Activated effector memory CD4-positive, alpha-beta T cell treated with anti-CD3 and anti-CD28 coated beads, Interleukin-2, amount 50 U/mL, for 16 hours (primary cell): ENCODE results near the gene UBQLNL.

Experiments used
- DNase-seq: peaks from one replicate; pipeline ENCODE4 v3.0.0-alpha.2; 2020

Gene UBQLNL

GRCh38 chr11:5507177-5507932, 9.1 kb downstream of the UBQLNL start:
- no peak for DNase-seq

- no peak for DNase-seq
These were observed 11.0 kb downstream of the UBQLNL start for GRCh38 chr11:5505363-5506048.

DNA sequence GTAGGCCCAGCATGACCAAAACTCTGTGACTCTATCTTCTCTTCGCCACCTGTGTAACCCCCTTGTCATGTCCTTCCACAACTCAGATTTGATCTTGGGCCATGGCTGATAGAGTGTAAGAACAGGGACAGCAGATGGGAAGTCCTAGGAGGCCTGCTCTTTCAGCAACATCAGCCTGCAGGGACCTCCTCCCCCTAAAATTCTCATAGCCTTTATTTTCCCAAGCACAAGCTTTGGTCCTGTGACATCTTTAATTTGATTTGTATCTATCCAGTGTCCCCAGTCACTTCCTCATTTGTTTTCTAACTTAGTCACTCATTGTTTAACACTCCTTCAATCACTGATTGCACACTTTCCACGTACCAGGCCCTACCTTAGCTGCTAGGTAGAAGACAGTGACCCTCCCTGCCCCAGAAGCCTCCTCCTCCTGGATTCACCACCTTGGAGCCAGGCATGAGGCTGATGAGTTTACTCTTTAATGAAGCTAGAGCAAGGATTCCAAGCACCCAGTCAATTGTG, 12.0 kb downstream of the UBQLNL start:
- no peak for DNase-seq

DNA sequence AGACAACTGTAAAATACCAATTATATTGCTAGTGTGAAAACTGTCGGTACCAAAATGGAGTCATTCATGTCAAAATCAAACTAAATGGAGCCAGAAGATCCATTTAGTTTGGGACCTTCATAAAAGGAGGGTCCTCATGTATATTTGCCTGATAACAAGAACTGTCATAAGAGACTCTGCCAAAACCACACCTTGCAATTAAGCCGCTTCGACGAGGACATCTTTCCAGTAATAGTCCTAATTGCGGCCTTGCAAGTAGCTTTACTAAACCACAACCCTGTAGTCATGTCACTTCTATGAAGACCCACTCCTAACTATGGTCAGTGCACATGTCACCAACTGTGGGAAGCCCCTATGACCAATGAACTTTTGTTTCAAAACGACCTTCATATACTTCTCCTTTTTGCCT, 16.1 kb downstream of the UBQLNL start:
- DNase-seq: no peak

- DNase-seq: no peak
These were observed 16.8 kb downstream of the UBQLNL start for GRCh38 chr11:5499671-5500070.

DNA sequence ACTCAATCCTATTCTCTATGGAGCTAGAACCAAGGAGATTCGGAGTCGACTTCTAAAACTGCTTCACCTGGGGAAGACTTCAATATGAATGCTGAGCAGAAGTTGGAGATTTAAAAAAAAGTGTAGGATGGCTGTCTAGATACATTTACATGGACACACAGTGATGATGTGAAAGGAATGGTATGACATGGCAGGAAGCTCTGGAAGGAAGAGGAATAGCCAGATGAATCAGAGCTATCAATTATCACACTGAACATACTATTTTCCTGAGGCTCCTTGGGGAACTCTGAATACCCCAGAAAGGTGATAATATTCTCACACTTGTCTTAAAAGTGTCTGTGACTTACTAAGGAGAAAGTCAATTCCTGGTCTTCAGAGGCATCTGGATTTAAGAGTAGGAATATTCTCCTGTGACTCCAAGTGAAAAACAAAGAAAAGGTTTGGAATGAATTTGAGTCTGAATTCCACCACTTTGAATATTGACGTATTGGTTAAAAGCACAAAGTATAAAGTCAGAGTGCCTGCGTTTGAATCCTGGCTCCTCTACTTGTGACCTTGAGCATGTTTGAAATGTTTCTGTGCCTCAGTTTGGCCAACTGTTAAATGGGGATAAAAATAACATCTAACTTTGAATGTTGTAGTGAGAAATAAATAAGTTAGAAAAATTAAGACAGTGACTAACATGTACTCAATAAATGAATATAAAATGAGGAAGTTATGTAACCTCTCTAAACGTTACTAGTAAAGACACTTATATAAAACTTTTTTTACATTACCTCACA, 26.7 kb downstream of the UBQLNL start:
- no peak for DNase-seq

- no peak for DNase-seq
These were observed 27.6 kb downstream of the UBQLNL start for GRCh38 chr11:5488798-5489399.

- no peak for DNase-seq
These were observed 28.1 kb downstream of the UBQLNL start, which contains the start of gene OR52D1 for GRCh38 chr11:5488385-5488784. TSS of gene OR52D1 (plus strand) at chr11:5488685. CDS start at chr11:5488707, 22 bp downstream.

DNA sequence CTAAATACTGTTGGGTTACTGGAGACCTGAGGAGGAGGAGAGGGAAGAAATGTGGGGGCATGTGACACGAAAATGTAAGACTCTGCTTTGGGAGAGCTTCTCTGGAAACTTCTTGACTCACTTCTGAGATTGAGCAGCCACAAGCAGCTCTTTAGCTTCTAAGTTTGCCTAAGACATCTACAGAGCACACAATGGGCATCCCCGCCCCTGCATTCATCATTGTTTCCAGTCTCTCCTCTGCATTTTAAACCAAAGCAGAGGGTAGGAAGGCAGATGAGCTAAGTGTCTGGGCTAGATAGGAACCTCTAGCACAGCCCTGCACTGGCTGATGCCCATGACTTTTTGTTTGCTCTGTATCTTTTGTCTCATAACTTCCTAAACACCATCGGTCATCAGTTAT, 30.1 kb downstream of the UBQLNL start:
- DNase-seq: no peak

GRCh38 chr11:5486003-5486402, 30.5 kb downstream of the UBQLNL start:
- no peak for DNase-seq

DNA sequence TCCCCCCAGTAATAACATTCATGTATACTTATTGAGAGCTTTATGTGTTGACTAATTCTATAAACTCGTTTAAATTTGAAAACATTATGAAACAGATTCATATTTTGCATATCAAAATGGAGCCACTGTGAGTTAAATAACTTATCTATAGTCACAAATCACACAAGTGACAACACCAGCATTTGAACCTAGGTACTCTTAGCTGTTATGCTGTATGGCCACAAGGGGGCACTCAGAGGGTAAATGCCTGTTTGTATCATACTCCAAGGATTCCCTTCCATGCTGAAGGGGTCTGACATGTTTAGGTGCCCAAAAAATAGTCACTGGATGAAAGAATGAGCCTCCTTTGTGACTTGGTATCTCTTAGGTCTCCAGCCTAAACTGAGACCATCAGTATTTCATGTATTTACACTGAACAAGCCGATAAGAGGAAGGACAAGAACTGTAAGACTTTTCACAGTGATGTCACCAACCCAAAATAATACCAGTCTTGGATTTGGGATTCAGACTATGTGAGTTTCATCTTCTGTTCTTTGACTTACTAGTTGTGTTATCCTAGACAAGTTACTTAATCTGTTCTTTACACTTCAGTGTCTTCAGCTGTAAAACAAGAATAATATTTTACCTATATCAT, 40.2 kb downstream of the UBQLNL start:
- no peak for DNase-seq

DNA sequence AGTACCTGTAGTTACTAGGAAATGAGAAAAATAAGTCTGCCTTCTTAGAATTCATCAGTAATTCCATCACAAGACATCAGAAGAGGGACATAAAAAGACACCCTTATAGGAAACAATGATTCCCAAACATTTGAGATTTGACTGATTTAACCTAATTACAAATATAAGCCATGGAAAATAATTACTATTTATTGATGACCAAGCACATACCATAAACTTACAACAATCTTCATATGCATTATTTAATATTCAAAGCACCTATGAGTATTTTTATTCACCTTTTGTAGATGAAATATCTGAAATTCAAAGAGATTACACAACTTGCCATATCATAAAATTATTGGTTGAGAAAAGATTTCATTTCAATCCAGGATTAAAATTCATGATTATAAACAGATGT, 42.6 kb downstream of the UBQLNL start:
- no peak for DNase-seq

DNA sequence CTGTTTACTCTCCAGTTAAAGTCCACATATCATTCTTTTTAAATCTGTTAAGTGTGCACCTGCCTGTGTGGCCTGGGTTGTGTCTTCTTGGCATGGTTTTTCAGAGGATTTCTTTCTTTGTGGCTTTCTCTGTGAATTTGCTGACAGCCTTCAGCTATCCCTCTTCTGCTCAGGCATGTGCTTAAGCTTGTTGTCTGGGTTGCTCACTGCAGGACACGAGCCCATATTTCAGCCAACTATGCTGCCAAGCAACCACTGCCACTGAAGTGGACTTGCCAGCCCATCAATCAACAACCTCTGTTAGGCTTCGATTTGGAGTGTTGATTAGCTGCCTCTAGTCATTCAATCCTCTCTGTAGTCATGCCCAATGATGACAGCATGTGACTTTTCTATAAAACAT, 49.0 kb downstream of the UBQLNL start:
- DNase-seq: no peak
